K562 (cell line): ENCODE results near the gene SELENOK. TPM values are rescaled to one million over a fixed set of nuclear protein-coding genes. Genes with fewer than 3 reads are reported as not detected.

Experiments
- HOMEZ ChIP-seq: fragments of 250-450 bp; sonication (Bioruptor Pico); IDR thresholded peaks from 2 replicates; pipeline ENCODE4 v1.4.0; 2020; ENCODE audit warnings: mild to moderate bottlenecking, moderate library complexity
- VEZF1 ChIP-seq: fragments of 200-800 bp; sonication (Bioruptor generic); IDR thresholded peaks from 2 replicates; pipeline ENCODE4 v1.6.1; 2017; ENCODE audit warnings: missing genetic modification characterization, missing compliant biosample characterization
- polyA plus RNA-seq, 8 experiments: library from polyadenylated mRNA; depleted of rRNA in 4 of 8; stranded (reverse) in 5 of 8; unstranded in 3 of 8; fragments of >200 nt; fragmentation: Nextera tagmentation in 2 of 8; fragmentation: Illumina TruSeq in 1 of 8; extraction: Ambion mirVana in 2 of 8; extraction: Trizol in 1 of 8; gene quantifications; 2 replicates each; pipeline versions ENCODE4 v1.2.1 to v1.2.3, GENCODE V29; 2011 to 2014; ENCODE audit warnings: inconsistent platforms in 1 of 8, missing spikeins in 1 of 8
- total RNA-seq, 7 experiments: library from RNA; depleted of rRNA in 6 of 7; stranded (reverse); fragments of >200 nt in 6 of 7; fragmentation: Illumina TruSeq in 2 of 7; extraction: Trizol in 2 of 7; gene quantifications; 2 replicates each; pipeline versions ENCODE4 v1.2.1 to v1.2.3, GENCODE V29; 2011 to 2021; ENCODE audit warnings: low replicate concordance in 1 of 7

SELENOK gene
- total and polyA plus RNA-seq, 9 of the 15 experiments (the other 6 are each of a cell fraction or from before 2014, with no cell fraction given): 18.3 to 164 (median 34.8) TPM

- TF ChIP-seq VEZF1 (CRISPR knock-in tag) (peak; percentile 91), HOMEZ (no peak)
Measured at GRCh38 chr3:53881691-53882593, 9.7 kb downstream of the SELENOK start, which contains the start of gene ACTR8 (continued).
